Dermis blood vessel endothelial cell (primary cell): Measurements from ENCODE around the gene DRD4. TPM values are rescaled to one million over a fixed set of nuclear protein-coding genes. Genes with fewer than 3 reads are reported as not detected.
A peak's percentile ranks its signal among the peaks of the same experiment; 100 is the strongest.

Source experiments
- DNase-seq: peaks from one replicate; pipeline ENCODE4 v3.0.0; 2010
- total RNA-seq: library from RNA; depleted of rRNA; stranded (reverse); fragments of >200 nt; gene quantifications from 2 replicates; pipeline ENCODE4 v1.2.3, GENCODE V29; 2014

Gene DRD4
- total RNA-seq, result under 0.01 TPM in 1 of 2 replicates, not detected in the other

GRCh38 chr11:636511-637332 lies at the start of gene DRD4:
TSS of gene DRD4 (plus strand) at chr11:637269. CDS start at chr11:637305, 36 bp downstream.
- peak; percentile 11 for DNase-seq

- no peak for DNase-seq
Measured at GRCh38 chr11:587546-587945, 49.5 kb upstream of the DRD4 start.

- DNase-seq, result peak; percentile 53
Measured at GRCh38 chr11:587978-588380, 49.1 kb upstream of the DRD4 start.

- DNase-seq, result no peak
Measured at GRCh38 chr11:589798-590197, 47.3 kb upstream of the DRD4 start.

GRCh38 chr11:590997-591396 lies 46.1 kb upstream of the DRD4 start:
- DNase-seq, result no peak

- no peak for DNase-seq
Measured at GRCh38 chr11:592501-592900, 44.6 kb upstream of the DRD4 start.

GRCh38 chr11:592918-593317 lies 44.2 kb upstream of the DRD4 start:
- no peak for DNase-seq

- no peak for DNase-seq
Measured at GRCh38 chr11:593347-593746, 43.7 kb upstream of the DRD4 start.

GRCh38 chr11:595400-595799 lies 41.7 kb upstream of the DRD4 start:
- no peak for DNase-seq

GRCh38 chr11:596374-596773 lies 40.7 kb upstream of the DRD4 start:
- no peak for DNase-seq

GRCh38 chr11:597166-597725 lies 39.8 kb upstream of the DRD4 start:
- DNase-seq, result no peak

GRCh38 chr11:598005-598680 lies 38.9 kb upstream of the DRD4 start:
- DNase-seq, result no peak

- no peak for DNase-seq
Measured at GRCh38 chr11:601573-602245, 35.4 kb upstream of the DRD4 start.

- no peak for DNase-seq
Measured at GRCh38 chr11:603154-603553, 33.9 kb upstream of the DRD4 start.

- DNase-seq, result no peak
Measured at GRCh38 chr11:605286-606129, 31.6 kb upstream of the DRD4 start.

GRCh38 chr11:606245-606644 lies 30.8 kb upstream of the DRD4 start:
- DNase-seq, result peak; percentile 31

GRCh38 chr11:607020-607780 lies 29.9 kb upstream of the DRD4 start:
- DNase-seq, result no peak

- DNase-seq, result no peak
Measured at GRCh38 chr11:607971-608659, 29.0 kb upstream of the DRD4 start.

GRCh38 chr11:608791-609251 lies 28.2 kb upstream of the DRD4 start:
- no peak for DNase-seq

- DNase-seq, result no peak
Measured at GRCh38 chr11:609341-609811, 27.7 kb upstream of the DRD4 start.
